ENCODE results near the gene ZC3H7A. TPM values are rescaled to one million over a fixed set of nuclear protein-coding genes. Genes with fewer than 3 reads are reported as not detected.

The ZC3H7A gene
- total and polyA plus RNA-seq, 10 of the 15 experiments (the other 5 are each of a cell fraction or from before 2014, with no cell fraction given), result 46.3 to 188 (median 68.6) TPM

DNA sequence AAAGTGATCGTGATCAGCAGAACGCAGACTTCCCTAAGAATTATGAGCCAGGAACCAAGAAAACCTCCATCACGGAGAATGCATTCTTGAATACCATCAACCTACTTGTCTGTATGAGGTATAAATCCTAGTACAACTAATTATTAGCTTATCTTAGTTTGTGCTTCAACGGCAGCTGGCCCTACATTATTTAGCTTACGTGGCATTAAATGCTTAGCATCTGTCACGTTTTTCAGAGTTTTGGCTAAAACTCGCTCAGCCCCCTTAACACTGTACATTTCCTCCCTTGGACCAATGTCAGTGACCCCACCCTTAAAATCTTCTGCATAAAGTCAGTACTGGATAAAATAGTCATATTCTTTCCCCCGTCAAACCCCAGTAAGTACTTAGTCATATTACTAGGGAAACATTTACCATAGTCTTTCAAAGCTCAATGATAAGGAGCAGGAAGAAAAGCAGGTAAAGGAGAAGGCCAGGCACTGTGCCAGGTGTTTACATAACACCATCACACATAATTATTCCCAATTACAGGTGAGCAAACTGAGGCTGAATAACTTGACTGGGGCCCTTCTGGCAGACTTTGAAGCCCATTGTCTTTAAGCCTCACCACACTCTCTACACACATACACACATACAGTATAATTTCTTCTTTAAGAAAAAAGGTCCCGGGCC lies 37.8 kb downstream of the ZC3H7A start:
- Histone ChIP-seq H3K9me3 (replicated peaks; ENCODE audit: control insufficient read depth, insufficient read depth, low read length) (no peaks in the 10 kb centered on the region), H3K27me3 (replicated peaks in 1 of 2; ENCODE audit: control insufficient read depth in 2 of 2, insufficient read depth in 2 of 2, low read length in 1 of 2) (no peaks in the 10 kb centered on the region), H3K27ac (ENCODE audit: control insufficient read depth, insufficient read depth) (no peak overlapping the region), H4K20me1 (ENCODE audit: control insufficient read depth, insufficient read depth) (no peaks in the 10 kb centered on the region), H3K79me2 (ENCODE audit: control insufficient read depth, insufficient read depth, low read length) (no peaks in the 10 kb centered on the region), H2AFZ (ENCODE audit: control insufficient read depth, low read depth, low read length) (no peak overlapping the region), H3K4me3 (no peak overlapping the region), H3K4me1 (ENCODE audit: control insufficient read depth, insufficient read depth, low read length) (no peaks in the 10 kb centered on the region), H3K36me3 (ENCODE audit: control insufficient read depth in 2 of 2, insufficient read depth in 2 of 2, low read length in 1 of 2) (peaks cover 12 to 52% of the 10 kb centered on the region in 2 experiments), H3K4me2 (ENCODE audit: control insufficient read depth, insufficient read depth) (no peak overlapping the region), H3K9ac (ENCODE audit: control insufficient read depth, insufficient read depth, low read length) (no peak overlapping the region)
- no peak for FAIRE-seq
- no peak for DNase-seq (ENCODE audit: low read depth, low spot score)
- ChIA-PET POLR2A (interaction anchor here (0.5 to 1.7 kb wide), 3 partner anchors 13 to 95 kb away, joined by 3 to 7 read pairs (median 6); partner anchors contain the start of gene TXNDC11), RAD21 (ENCODE audit: unreplicated experiment) (interaction anchor here (1.0 kb wide), 1 partner anchor 38 kb away, joined by 4 read pairs; the partner anchor contains the start of gene ZC3H7A), CTCF (interaction anchor here (0.8 to 1.2 kb wide), 2 partner anchors 44 to 353 kb away, joined by 3 to 4 read pairs; no protein-coding TSS in a partner anchor), SMC1A (ENCODE audit: uncharacterized antibody, unreplicated experiment) (interaction anchor here (0.6 to 2.1 kb wide), 7 partner anchors 10 to 204 kb away, joined by 3 to 11 read pairs (median 4); no protein-coding TSS in a partner anchor)
- 98% methylated on average over 9 of the region's 9 CpGs for whole genome bisulfite sequencing (ENCODE audit: insufficient coverage, insufficient replicate concordance, low lambda C conversion rate, missing lambda C conversion rate)
- BruUV-seq (replicated peaks), result TSS peak; percentile 23
- TF ChIP-seq ZNF207 (IDR thresholded peaks at IDR 0.05; ENCODE audit: borderline replicate concordance) (no peak), MYB (IDR thresholded peaks at IDR 0.05; ENCODE audit: borderline replicate concordance, low read depth, low read length) (no peak), CHD4 (IDR thresholded peaks at IDR 0.05) (no peak), ETV6 (conservative IDR thresholded peaks at IDR 0.05 in 1 of 2, IDR thresholded peaks at IDR 0.05 in 1 of 2; ENCODE audit: borderline replicate concordance in 1 of 2, low read depth in 1 of 2) (no peak), GATAD2B (conservative IDR thresholded peaks at IDR 0.05; ENCODE audit: low read depth) (no peak), RCOR1 (conservative IDR thresholded peaks at IDR 0.05; ENCODE audit: low read depth, low read length) (no peak), PML (IDR thresholded peaks at IDR 0.05; ENCODE audit: low read length) (no peak), TBL1XR1 (IDR thresholded peaks at IDR 0.05; ENCODE audit: low read depth, low read length) (no peak), JUNB (IDR thresholded peaks at IDR 0.05) (no peak)
- TF ChIP-seq, protein P1, sequence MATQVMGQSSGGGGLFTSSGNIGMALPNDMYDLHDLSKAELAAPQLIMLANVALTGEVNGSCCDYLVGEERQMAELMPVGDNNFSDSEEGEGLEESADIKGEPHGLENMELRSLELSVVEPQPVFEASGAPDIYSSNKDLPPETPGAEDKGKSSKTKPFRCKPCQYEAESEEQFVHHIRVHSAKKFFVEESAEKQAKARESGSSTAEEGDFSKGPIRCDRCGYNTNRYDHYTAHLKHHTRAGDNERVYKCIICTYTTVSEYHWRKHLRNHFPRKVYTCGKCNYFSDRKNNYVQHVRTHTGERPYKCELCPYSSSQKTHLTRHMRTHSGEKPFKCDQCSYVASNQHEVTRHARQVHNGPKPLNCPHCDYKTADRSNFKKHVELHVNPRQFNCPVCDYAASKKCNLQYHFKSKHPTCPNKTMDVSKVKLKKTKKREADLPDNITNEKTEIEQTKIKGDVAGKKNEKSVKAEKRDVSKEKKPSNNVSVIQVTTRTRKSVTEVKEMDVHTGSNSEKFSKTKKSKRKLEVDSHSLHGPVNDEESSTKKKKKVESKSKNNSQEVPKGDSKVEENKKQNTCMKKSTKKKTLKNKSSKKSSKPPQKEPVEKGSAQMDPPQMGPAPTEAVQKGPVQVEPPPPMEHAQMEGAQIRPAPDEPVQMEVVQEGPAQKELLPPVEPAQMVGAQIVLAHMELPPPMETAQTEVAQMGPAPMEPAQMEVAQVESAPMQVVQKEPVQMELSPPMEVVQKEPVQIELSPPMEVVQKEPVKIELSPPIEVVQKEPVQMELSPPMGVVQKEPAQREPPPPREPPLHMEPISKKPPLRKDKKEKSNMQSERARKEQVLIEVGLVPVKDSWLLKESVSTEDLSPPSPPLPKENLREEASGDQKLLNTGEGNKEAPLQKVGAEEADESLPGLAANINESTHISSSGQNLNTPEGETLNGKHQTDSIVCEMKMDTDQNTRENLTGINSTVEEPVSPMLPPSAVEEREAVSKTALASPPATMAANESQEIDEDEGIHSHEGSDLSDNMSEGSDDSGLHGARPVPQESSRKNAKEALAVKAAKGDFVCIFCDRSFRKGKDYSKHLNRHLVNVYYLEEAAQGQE (IDR thresholded peaks at IDR 0.05; ENCODE audit: low read depth, low read length), result no peak
- TF ChIP-seq, protein P2, sequence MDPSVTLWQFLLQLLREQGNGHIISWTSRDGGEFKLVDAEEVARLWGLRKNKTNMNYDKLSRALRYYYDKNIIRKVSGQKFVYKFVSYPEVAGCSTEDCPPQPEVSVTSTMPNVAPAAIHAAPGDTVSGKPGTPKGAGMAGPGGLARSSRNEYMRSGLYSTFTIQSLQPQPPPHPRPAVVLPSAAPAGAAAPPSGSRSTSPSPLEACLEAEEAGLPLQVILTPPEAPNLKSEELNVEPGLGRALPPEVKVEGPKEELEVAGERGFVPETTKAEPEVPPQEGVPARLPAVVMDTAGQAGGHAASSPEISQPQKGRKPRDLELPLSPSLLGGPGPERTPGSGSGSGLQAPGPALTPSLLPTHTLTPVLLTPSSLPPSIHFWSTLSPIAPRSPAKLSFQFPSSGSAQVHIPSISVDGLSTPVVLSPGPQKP (IDR thresholded peaks at IDR 0.05; ENCODE audit: low read depth, low read length), result no peak
- intact Hi-C loops (cut with micrococcal nuclease; ENCODE audit: unreplicated experiment), result no loop called here
- in situ Hi-C loops (cut with MboI), result no loop called here
- ATAC-seq, result no peak
